PC-3 (cell line): ENCODE measurements around the gene TBC1D9.

Experiments used
- EZH2 ChIP-seq: fragments of 300-600 bp; sonication (generic); IDR thresholded peaks from one replicate; pipeline ENCODE4 v1.6.1; 2017; ENCODE audit warnings: antibody characterized with exemption, mild to moderate bottlenecking, low read length; ENCODE audit not compliant: unreplicated experiment
- EZH2phosphoT487 ChIP-seq: fragments of 300-600 bp; sonication (generic); IDR thresholded peaks from 2 replicates; pipeline ENCODE4 v1.6.1; 2018; ENCODE audit warnings: mild to moderate bottlenecking, antibody characterized with exemption, low read length, borderline replicate concordance
- TF ChIP-seq, protein P1 (sequence below): fragments of 300-600 bp; sonication (generic); conservative IDR thresholded peaks from 2 replicates; pipeline ENCODE4 v1.5.1; 2017; ENCODE audit warnings: antibody characterized with exemption, low read depth, mild to moderate bottlenecking, low read length

- TF ChIP-seq, protein P1, sequence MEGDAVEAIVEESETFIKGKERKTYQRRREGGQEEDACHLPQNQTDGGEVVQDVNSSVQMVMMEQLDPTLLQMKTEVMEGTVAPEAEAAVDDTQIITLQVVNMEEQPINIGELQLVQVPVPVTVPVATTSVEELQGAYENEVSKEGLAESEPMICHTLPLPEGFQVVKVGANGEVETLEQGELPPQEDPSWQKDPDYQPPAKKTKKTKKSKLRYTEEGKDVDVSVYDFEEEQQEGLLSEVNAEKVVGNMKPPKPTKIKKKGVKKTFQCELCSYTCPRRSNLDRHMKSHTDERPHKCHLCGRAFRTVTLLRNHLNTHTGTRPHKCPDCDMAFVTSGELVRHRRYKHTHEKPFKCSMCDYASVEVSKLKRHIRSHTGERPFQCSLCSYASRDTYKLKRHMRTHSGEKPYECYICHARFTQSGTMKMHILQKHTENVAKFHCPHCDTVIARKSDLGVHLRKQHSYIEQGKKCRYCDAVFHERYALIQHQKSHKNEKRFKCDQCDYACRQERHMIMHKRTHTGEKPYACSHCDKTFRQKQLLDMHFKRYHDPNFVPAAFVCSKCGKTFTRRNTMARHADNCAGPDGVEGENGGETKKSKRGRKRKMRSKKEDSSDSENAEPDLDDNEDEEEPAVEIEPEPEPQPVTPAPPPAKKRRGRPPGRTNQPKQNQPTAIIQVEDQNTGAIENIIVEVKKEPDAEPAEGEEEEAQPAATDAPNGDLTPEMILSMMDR = no peak
- TF ChIP-seq EZH2 (no peak), EZH2phosphoT487 (no peak)
These were observed 11.8 kb downstream of the TBC1D9 start for GRCh38 chr4:140744421-140744820.
